Gastrocnemius medialis (tissue), 4 donors: Measurements from ENCODE around the gene SMIM38. TPM values are rescaled to one million over a fixed set of nuclear protein-coding genes. Genes with fewer than 3 reads are reported as not detected.

Source experiments
- ATAC-seq, 2 donors: fragments of 150-250 bp; one replicate each; pipeline ENCODE4 v1.9.1; 2016
- DNase-seq, 2 donors: peaks; one replicate each; pipeline ENCODE4 v3.0.0-alpha.2; 2019
- H3K27ac ChIP-seq, 4 donors: fragments of 200-600 bp; sonication (generic); 1 replicate in 1 of 4; 2 replicates in 3 of 4; pipeline ENCODE4 v1.5.1; 2016 to 2018; ENCODE audit warnings: mild to moderate bottlenecking in 2 of 4, moderate library complexity in 1 of 4
- H3K27me3 ChIP-seq, 3 donors: fragments of 200-600 bp; sonication (generic) in 2 of 3; 1 replicate in 1 of 3; 2 replicates in 2 of 3; pipeline versions ENCODE4 v1.5.1 to v1.6.0; 2016 to 2019; ENCODE audit warnings: mild to moderate bottlenecking in 1 of 3, moderate library complexity in 1 of 3
- H3K36me3 ChIP-seq, 2 donors: fragments of 200-600 bp; sonication (generic) in 1 of 2; one replicate each; pipeline ENCODE4 v1.5.1; 2017 to 2018
- H3K4me1 ChIP-seq, 2 donors: fragments of 200-600 bp; sonication (generic) in 1 of 2; one replicate each; pipeline ENCODE4 v1.5.1; 2016 to 2017; ENCODE audit warnings: mild to moderate bottlenecking in 2 of 2
- H3K4me3 ChIP-seq, 4 donors: fragments of 200-600 bp; sonication (generic) in 3 of 4; 1 replicate in 1 of 4; 2 replicates in 3 of 4; pipeline ENCODE4 v1.5.1; 2016 to 2019; ENCODE audit warnings: mild to moderate bottlenecking in 2 of 4
- H3K9me3 ChIP-seq, 3 donors: fragments of 200-600 bp; sonication (generic) in 2 of 3; 1 replicate in 1 of 3; 2 replicates in 2 of 3; pipeline ENCODE4 v1.5.1; 2016 to 2019
- POLR2A ChIP-seq, 2 donors: fragments of 450-650 bp; IDR thresholded peaks; one replicate each; pipeline ENCODE4 v1.6.1; 2017; ENCODE audit warnings: antibody characterized with exemption in 2 of 2, mild to moderate bottlenecking in 2 of 2, moderate library complexity in 2 of 2
- in situ Hi-C, 4 donors: fragments of 200-750 bp; cut with MboI; loops; one replicate each; pipeline versions ENCODE4 v1.15.0 to v1.8.0; 2017; ENCODE audit warnings: low sequenced_read_pairs in 4 of 4
- intact Hi-C: fragments of 100-400 bp; cut with DNase I; formaldehyde crosslinking; loops from one replicate; pipeline ENCODE4 v1.15.1; 2023; ENCODE audit warnings: low total_unique reads
- total RNA-seq, 4 donors: library from RNA; depleted of rRNA; stranded (reverse); fragments of >200 nt; gene quantifications; one replicate each; pipeline versions ENCODE4 v1.1.0 to v1.2.3, GENCODE V29; 2016
- TF ChIP-seq, protein P1 (sequence below), 5 experiments: fragments of 450-650 bp in 3 of 5; fragments of 200-600 bp in 2 of 5; sonication (generic) in 2 of 5; IDR thresholded peaks in 4 of 5; conservative IDR thresholded peaks in 1 of 5; 1 replicate in 4 of 5; 2 replicates in 1 of 5; pipeline ENCODE4 v1.5.1; 2016 to 2019; ENCODE audit warnings: antibody characterized with exemption in 5 of 5, mild to moderate bottlenecking in 3 of 5, moderate library complexity in 3 of 5

The SMIM38 gene
- total RNA-seq, 4 donors from 2014 or later, result 0.12 to 0.66 (median 0.40) TPM; not detected in 1

DNA sequence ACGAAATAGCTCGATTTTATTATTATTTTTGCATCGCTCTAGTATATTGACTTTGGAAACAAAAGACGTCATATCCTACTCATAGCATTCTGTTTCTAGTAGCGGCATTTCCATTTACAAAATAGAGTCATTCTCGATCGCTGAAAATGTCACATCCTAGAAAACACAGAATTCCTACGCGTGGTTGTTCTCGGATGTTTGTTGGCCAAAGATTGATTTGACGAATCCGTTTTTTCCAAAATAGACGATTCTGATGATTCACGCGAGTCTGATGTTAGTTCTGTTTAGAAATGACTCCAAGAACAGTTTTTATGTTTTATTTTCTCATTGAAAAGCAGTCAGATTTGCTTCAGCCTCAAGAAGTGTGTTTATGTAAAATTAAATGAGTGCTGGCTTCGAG is 47.6 kb downstream of the SMIM38 start:
- ATAC-seq (no peak), DNase-seq (no peak)
- TF ChIP-seq, protein P1, sequence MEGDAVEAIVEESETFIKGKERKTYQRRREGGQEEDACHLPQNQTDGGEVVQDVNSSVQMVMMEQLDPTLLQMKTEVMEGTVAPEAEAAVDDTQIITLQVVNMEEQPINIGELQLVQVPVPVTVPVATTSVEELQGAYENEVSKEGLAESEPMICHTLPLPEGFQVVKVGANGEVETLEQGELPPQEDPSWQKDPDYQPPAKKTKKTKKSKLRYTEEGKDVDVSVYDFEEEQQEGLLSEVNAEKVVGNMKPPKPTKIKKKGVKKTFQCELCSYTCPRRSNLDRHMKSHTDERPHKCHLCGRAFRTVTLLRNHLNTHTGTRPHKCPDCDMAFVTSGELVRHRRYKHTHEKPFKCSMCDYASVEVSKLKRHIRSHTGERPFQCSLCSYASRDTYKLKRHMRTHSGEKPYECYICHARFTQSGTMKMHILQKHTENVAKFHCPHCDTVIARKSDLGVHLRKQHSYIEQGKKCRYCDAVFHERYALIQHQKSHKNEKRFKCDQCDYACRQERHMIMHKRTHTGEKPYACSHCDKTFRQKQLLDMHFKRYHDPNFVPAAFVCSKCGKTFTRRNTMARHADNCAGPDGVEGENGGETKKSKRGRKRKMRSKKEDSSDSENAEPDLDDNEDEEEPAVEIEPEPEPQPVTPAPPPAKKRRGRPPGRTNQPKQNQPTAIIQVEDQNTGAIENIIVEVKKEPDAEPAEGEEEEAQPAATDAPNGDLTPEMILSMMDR (IDR thresholded peaks at IDR 0.05 in 4 of 5, conservative IDR thresholded peaks at IDR 0.05 in 1 of 5), result no peak
- no peak for TF ChIP-seq POLR2A (IDR thresholded peaks at IDR 0.05)
- Histone ChIP-seq H3K27ac (no peak overlapping the region), H3K27me3 (peaks cover 0 to 4% (median 2%) of the 10 kb centered on the region in 3 donors), H3K9me3 (no peaks in the 10 kb centered on the region), H3K4me3 (no peak overlapping the region), H3K4me1 (no peaks in the 10 kb centered on the region), H3K36me3 (no peaks in the 10 kb centered on the region)
- intact Hi-C loops, result no loop called here
- in situ Hi-C loops, result no loop called here

GRCh38 chr11:69203901-69204245 is 48.1 kb downstream of the SMIM38 start:
- H3K9me3 ChIP-seq, result no peaks in the 10 kb centered on the region
- no peak overlapping the region for H3K27ac ChIP-seq
- no peak overlapping the region for H3K4me3 ChIP-seq
- peaks cover 0 to 4% (median 0%) of the 10 kb centered on the region in 3 donors for H3K27me3 ChIP-seq
- no peaks in the 10 kb centered on the region for H3K4me1 ChIP-seq
- in situ Hi-C loops (no loop called here), intact Hi-C loops (no loop called here)
- no peak for TF ChIP-seq POLR2A (IDR thresholded peaks at IDR 0.05)
- TF ChIP-seq, protein P1 (IDR thresholded peaks at IDR 0.05 in 4 of 5, conservative IDR thresholded peaks at IDR 0.05 in 1 of 5), result no peak
- no peaks in the 10 kb centered on the region for H3K36me3 ChIP-seq
- DNase-seq (no peak), ATAC-seq (no peak)

DNA sequence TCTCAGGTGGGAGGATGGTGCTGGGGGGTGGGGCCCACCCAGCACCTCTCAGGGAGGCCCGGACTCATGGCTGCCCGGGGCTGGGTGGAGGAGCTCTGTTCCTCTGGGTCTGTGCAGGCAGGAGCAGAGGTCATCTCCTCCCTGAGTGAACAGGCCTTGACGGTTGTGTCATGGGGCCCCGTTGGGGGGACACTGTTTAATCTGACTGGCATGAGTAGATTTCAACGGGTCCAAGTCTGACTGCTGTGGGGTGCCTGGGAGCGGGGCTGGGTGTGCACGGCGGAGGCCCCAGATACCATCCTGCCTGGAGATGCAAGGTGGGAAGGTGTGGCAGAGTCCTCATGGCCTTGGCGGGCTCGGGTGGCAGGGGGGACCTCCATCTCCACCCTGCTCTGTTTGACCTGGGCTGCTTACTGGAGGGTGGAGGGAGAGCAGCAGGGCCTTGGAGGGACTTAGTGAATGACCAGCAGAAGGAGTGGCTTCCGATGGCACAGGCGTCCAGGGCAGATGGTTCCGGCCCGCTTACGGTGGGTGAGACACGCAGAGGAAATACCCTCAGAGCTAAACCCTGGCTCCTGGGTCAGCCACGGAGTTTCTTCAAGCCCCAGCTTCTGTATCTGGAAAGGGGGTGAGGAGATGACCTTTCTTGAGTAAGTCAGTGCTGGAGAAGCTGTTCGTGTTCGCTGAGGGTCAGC is 48.7 kb downstream of the SMIM38 start:
- ATAC-seq (no peak), DNase-seq (no peak)
- no peak overlapping the region for H3K27ac ChIP-seq
- H3K4me3 ChIP-seq, result no peak overlapping the region
- no peaks in the 10 kb centered on the region for H3K9me3 ChIP-seq
- peaks cover 0 to 2% (median 0%) of the 10 kb centered on the region in 3 donors for H3K27me3 ChIP-seq
- intact Hi-C loops, result no loop called here
- no peaks in the 10 kb centered on the region for H3K36me3 ChIP-seq
- in situ Hi-C loops, result no loop called here
- H3K4me1 ChIP-seq, result no peaks in the 10 kb centered on the region
- no peak for TF ChIP-seq POLR2A (IDR thresholded peaks at IDR 0.05)
- TF ChIP-seq, protein P1 (IDR thresholded peaks at IDR 0.05 in 4 of 5, conservative IDR thresholded peaks at IDR 0.05 in 1 of 5), result no peak

- TF ChIP-seq, protein P1 (IDR thresholded peaks at IDR 0.05 in 4 of 5, conservative IDR thresholded peaks at IDR 0.05 in 1 of 5), result no peak
- no peak for TF ChIP-seq POLR2A (IDR thresholded peaks at IDR 0.05)
- H3K27me3 ChIP-seq, result peaks cover 0 to 2% (median 0%) of the 10 kb centered on the region in 3 donors
- H3K9me3 ChIP-seq, result no peaks in the 10 kb centered on the region
- no peaks in the 10 kb centered on the region for H3K4me1 ChIP-seq
- ATAC-seq (no peak), DNase-seq (no peak)
- H3K27ac ChIP-seq, result no peak overlapping the region
- in situ Hi-C loops, result no loop called here
- H3K36me3 ChIP-seq, result no peaks in the 10 kb centered on the region
- H3K4me3 ChIP-seq, result no peak overlapping the region
- intact Hi-C loops, result no loop called here
These were observed 49.4 kb downstream of the SMIM38 start for GRCh38 chr11:69204941-69205742.

Other genes with a start within 250 kb of the SMIM38 start
- gene MRGPRD, start 174.9 kb upstream of the SMIM38 start, total RNA-seq, result not detected
- gene MRGPRF, start 142.7 kb upstream of the SMIM38 start, total RNA-seq, result 1 to 10 TPM; 1.8 to 6.7 (median 4.7) TPM
- 1 to 10 TPM; 1.4 to 4.1 (median 3.3) TPM for gene TPCN2, start 107.0 kb upstream of the SMIM38 start, total RNA-seq
- gene MYEOV, start 138.2 kb downstream of the SMIM38 start, total RNA-seq, result 1 to 10 TPM in 1 of 4 donors, not detected in 3; 1.1 TPM